HL-60 (cell line): ENCODE measurements around the gene CRIM1.

Experiments used
- DNase-seq, 2 experiments: peaks; one replicate each; pipeline ENCODE4 v3.0.0-alpha.2; 2010 to 2020; ENCODE audit warnings: low read depth in 1 of 2, low spot score in 1 of 2
- H3K27ac ChIP-seq: fragments of 250-450 bp; sonication (Bioruptor Pico); replicated peaks from 2 replicates; pipeline ENCODE4 v1.5.1; 2020; ENCODE audit warnings: mild to moderate bottlenecking, moderate library complexity
- H3K27me3 ChIP-seq: fragments of 250-450 bp; sonication (Bioruptor Pico); 2 replicates; pipeline ENCODE4 v1.5.1; 2021; ENCODE audit warnings: mild to moderate bottlenecking, moderate library complexity; ENCODE audit not compliant: insufficient read depth, poor library complexity, severe bottlenecking
- H3K4me3 ChIP-seq: replicated peaks from 2 replicates; pipeline ENCODE4 v1.5.1; 2011; ENCODE audit warnings: mild to moderate bottlenecking, control low read depth, low read length; ENCODE audit not compliant: insufficient read depth
- CTCF ChIP-seq: IDR thresholded peaks from one replicate; pipeline ENCODE4 v1.5.1; 2011; ENCODE audit warnings: low read length, control low read depth, inconsistent platforms; ENCODE audit not compliant: insufficient read depth
- GABPA ChIP-seq: IDR thresholded peaks from 2 replicates; pipeline ENCODE4 v1.6.1; 2012; ENCODE audit warnings: low read depth
- POLR2AphosphoS5 ChIP-seq: IDR thresholded peaks from 2 replicates; pipeline ENCODE4 v1.6.1; 2012; ENCODE audit warnings: low read depth
- SPI1 ChIP-seq: IDR thresholded peaks from 2 replicates; pipeline ENCODE4 v1.6.1; 2012; ENCODE audit warnings: low read depth, mild to moderate bottlenecking, borderline replicate concordance
- TF ChIP-seq, protein P1 (sequence below): IDR thresholded peaks from 2 replicates; pipeline ENCODE4 v1.6.1; 2012; ENCODE audit warnings: low read depth; ENCODE audit not compliant: insufficient replicate concordance

CRIM1 gene

DNA sequence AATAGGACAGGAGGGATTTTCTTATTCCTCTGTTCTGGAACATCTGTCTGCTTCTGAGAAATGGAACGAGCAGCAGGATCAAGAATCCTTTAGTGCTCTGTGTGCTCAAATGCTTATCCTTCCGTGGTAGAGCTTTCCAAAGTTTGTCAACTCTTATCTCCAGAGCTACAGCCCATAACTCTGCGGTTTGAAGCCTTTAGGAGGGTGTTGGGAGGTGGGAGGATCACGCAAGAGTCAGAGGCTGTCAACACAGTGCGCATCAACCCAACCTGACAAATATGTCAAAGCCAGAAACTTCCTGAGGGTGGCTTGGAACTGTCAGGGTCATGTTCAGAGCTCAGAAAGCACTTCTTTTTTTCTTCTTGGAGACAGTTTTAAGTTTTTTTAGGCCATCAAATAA, 95.9 kb downstream of the CRIM1 start:
- TF ChIP-seq, protein P1, sequence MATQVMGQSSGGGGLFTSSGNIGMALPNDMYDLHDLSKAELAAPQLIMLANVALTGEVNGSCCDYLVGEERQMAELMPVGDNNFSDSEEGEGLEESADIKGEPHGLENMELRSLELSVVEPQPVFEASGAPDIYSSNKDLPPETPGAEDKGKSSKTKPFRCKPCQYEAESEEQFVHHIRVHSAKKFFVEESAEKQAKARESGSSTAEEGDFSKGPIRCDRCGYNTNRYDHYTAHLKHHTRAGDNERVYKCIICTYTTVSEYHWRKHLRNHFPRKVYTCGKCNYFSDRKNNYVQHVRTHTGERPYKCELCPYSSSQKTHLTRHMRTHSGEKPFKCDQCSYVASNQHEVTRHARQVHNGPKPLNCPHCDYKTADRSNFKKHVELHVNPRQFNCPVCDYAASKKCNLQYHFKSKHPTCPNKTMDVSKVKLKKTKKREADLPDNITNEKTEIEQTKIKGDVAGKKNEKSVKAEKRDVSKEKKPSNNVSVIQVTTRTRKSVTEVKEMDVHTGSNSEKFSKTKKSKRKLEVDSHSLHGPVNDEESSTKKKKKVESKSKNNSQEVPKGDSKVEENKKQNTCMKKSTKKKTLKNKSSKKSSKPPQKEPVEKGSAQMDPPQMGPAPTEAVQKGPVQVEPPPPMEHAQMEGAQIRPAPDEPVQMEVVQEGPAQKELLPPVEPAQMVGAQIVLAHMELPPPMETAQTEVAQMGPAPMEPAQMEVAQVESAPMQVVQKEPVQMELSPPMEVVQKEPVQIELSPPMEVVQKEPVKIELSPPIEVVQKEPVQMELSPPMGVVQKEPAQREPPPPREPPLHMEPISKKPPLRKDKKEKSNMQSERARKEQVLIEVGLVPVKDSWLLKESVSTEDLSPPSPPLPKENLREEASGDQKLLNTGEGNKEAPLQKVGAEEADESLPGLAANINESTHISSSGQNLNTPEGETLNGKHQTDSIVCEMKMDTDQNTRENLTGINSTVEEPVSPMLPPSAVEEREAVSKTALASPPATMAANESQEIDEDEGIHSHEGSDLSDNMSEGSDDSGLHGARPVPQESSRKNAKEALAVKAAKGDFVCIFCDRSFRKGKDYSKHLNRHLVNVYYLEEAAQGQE: no peak
- TF ChIP-seq SPI1 (no peak), CTCF (no peak), GABPA (no peak), POLR2AphosphoS5 (no peak)

DNA sequence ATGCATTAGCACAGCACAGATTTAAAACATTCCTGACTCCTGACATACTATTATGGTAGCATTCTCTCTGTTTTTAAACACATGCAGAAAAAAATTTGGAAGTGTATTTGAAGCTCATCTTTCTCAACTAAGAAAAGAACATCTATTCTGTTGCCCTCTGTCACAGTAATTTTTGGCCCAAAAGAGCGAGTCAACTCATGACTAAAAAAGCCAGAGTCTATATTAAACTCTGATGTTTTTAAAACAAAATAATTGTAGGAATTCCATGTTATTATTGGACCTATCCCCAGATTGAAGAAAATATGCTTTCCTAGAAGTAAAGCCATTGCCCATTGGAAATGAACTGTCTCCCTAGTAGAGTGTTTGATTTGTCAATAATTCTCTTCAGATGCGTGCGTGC, 96.7 kb downstream of the CRIM1 start:
- TF ChIP-seq SPI1 (no peak), CTCF (no peak), GABPA (no peak), POLR2AphosphoS5 (no peak)
- TF ChIP-seq, protein P1: no peak
- no peak overlapping the region for H3K27ac ChIP-seq
- no peak for DNase-seq
- no peak overlapping the region for H3K4me3 ChIP-seq
- no peaks in the 10 kb centered on the region for H3K27me3 ChIP-seq

More for the DNA sequence above, 95.9 kb downstream of the CRIM1 start:
- DNase-seq: no peak
- Histone ChIP-seq H3K4me3 (no peak overlapping the region), H3K27me3 (no peaks in the 10 kb centered on the region), H3K27ac (no peak overlapping the region)

DNA sequence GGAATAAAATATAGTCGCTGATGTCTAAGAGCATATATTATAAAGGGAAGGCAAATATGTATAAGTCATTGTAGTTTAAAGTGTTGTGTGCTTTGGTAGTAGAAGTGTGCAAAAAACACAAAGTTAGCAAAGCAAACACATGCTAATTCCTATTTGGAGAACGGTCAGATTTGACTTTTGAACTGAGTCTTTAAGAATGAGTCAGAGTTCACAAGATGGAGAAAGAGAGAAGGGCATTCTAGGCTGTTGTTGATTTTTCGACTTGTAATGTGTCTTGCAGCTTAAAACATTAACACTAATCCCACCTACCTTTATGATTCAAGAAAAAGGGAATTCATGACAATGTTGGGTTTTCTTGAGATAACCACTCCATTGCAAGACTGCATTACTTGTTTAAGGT, 98.1 kb downstream of the CRIM1 start:
- H3K4me3 ChIP-seq: no peak overlapping the region
- no peak for DNase-seq
- TF ChIP-seq SPI1 (no peak), CTCF (no peak)
- H3K27me3 ChIP-seq: no peaks in the 10 kb centered on the region
- no peak overlapping the region for H3K27ac ChIP-seq

GRCh38 chr2:36455011-36455410, 99.4 kb downstream of the CRIM1 start:
- Histone ChIP-seq H3K4me3 (no peak overlapping the region), H3K27ac (no peak overlapping the region), H3K27me3 (no peaks in the 10 kb centered on the region)
- no peak for TF ChIP-seq GABPA
- no peak for TF ChIP-seq SPI1
- TF ChIP-seq, protein P1: no peak
- TF ChIP-seq POLR2AphosphoS5: no peak
- no peak for TF ChIP-seq CTCF
- DNase-seq: no peak
